Measurements from ENCODE around the gene ASTN2.

DNA sequence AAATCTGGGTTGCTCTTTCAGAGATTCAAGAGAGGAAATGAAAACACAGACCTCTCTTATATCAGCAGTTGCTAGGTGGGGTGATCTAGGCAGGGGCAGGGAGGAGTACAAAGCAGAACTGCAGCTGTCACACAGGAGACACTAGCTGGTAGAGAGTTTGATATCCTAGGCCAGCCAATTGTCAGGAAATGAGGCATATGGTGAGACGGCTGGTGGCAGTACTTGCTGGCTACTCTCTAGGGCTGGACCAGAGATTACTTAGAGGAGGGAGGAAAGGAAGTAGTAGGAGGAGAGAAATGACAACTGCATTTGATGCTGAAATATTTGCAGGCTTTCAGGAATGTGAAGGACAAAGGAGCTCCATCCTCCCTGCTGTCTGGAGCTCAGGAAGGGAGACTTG lies 614.0 kb downstream of the ASTN2 start:
- TF ChIP-seq, protein P1, sequence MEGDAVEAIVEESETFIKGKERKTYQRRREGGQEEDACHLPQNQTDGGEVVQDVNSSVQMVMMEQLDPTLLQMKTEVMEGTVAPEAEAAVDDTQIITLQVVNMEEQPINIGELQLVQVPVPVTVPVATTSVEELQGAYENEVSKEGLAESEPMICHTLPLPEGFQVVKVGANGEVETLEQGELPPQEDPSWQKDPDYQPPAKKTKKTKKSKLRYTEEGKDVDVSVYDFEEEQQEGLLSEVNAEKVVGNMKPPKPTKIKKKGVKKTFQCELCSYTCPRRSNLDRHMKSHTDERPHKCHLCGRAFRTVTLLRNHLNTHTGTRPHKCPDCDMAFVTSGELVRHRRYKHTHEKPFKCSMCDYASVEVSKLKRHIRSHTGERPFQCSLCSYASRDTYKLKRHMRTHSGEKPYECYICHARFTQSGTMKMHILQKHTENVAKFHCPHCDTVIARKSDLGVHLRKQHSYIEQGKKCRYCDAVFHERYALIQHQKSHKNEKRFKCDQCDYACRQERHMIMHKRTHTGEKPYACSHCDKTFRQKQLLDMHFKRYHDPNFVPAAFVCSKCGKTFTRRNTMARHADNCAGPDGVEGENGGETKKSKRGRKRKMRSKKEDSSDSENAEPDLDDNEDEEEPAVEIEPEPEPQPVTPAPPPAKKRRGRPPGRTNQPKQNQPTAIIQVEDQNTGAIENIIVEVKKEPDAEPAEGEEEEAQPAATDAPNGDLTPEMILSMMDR (IDR thresholded peaks at IDR 0.05; ENCODE audit: poor library complexity, severe bottlenecking), result no peak
- no peak for TF ChIP-seq SMC3 (conservative IDR thresholded peaks at IDR 0.05; ENCODE audit: poor library complexity)
- TF ChIP-seq POLR2AphosphoS5 (IDR thresholded peaks at IDR 0.05), result no peak
